Measurements from ENCODE around the gene NAV2. TPM values are rescaled to one million over a fixed set of nuclear protein-coding genes. Genes with fewer than 3 reads are reported as not detected.

The NAV2 gene
- total and polyA plus RNA-seq, 2 donors from 2014 or later = 5.9 to 37.7 TPM

GRCh38 chr11:20038412-20038811 is 325.8 kb downstream of the NAV2 start:
- H3K9me3 ChIP-seq (ENCODE audit: control insufficient read depth in 2 of 3, insufficient read depth in 1 of 3, low read length in 3 of 3) = no peaks in the 10 kb centered on the region
- H3K27ac ChIP-seq (ENCODE audit: low read depth in 2 of 2, low read length in 2 of 2) = peak overlapping the region in 1 of 2 donors; percentile 54
- no peak overlapping the region for H3K4me3 ChIP-seq (ENCODE audit: low read length in 3 of 3)
- FAIRE-seq = no peak
- peak in 3 of 5 donors; percentile 50 to 78 (median 69) for DNase-seq
- no peak for TF ChIP-seq CTCF (IDR thresholded peaks at IDR 0.05; ENCODE audit: borderline replicate concordance, extremely low read depth, insufficient read depth)
- no peak overlapping the region for H3K9ac ChIP-seq (ENCODE audit: low read length in 3 of 3)
- H3K27me3 ChIP-seq (ENCODE audit: control insufficient read depth, insufficient read depth, low read length) = no peaks in the 10 kb centered on the region
- intact Hi-C loops (cut with DNase I) = no loop called here
- peaks cover 5 to 21% (median 8%) of the 10 kb centered on the region in 3 donors for H3K4me1 ChIP-seq (ENCODE audit: control insufficient read depth in 2 of 3, insufficient read depth in 2 of 3, low read depth in 1 of 3, low read length in 3 of 3)
- H3K36me3 ChIP-seq (ENCODE audit: control insufficient read depth in 2 of 3, insufficient read depth in 3 of 3, low read length in 3 of 3) = peaks cover 0 to 2% (median 0%) of the 10 kb centered on the region in 3 donors

GRCh38 chr11:20038972-20039371 is 326.3 kb downstream of the NAV2 start:
- FAIRE-seq = no peak
- Histone ChIP-seq H3K27me3 (ENCODE audit: control insufficient read depth, insufficient read depth, low read length) (no peaks in the 10 kb centered on the region), H3K27ac (ENCODE audit: low read depth in 2 of 2, low read length in 2 of 2) (no peak overlapping the region), H3K36me3 (ENCODE audit: control insufficient read depth in 2 of 3, insufficient read depth in 3 of 3, low read length in 3 of 3) (peaks cover 0 to 2% (median 0%) of the 10 kb centered on the region in 3 donors), H3K9me3 (ENCODE audit: control insufficient read depth in 2 of 3, insufficient read depth in 1 of 3, low read length in 3 of 3) (no peaks in the 10 kb centered on the region), H3K4me1 (ENCODE audit: control insufficient read depth in 2 of 3, insufficient read depth in 2 of 3, low read depth in 1 of 3, low read length in 3 of 3) (peaks cover 5 to 21% (median 8%) of the 10 kb centered on the region in 3 donors), H3K4me3 (ENCODE audit: low read length in 3 of 3) (no peak overlapping the region), H3K9ac (ENCODE audit: low read length in 3 of 3) (no peak overlapping the region)
- DNase-seq = peak in 2 of 5 donors; percentile 36 to 62
- TF ChIP-seq CTCF (IDR thresholded peaks at IDR 0.05; ENCODE audit: borderline replicate concordance, extremely low read depth, insufficient read depth) = no peak
- intact Hi-C loops (cut with DNase I) = no loop called here

- FAIRE-seq = no peak
- Histone ChIP-seq H3K36me3 (ENCODE audit: control insufficient read depth in 2 of 3, insufficient read depth in 3 of 3, low read length in 3 of 3) (peaks cover 0 to 5% (median 0%) of the 10 kb centered on the region in 3 donors), H3K9ac (ENCODE audit: low read length in 3 of 3) (no peak overlapping the region), H3K27ac (ENCODE audit: low read depth in 2 of 2, low read length in 2 of 2) (peak overlapping the region in 1 of 2 donors; percentile 36), H3K4me1 (ENCODE audit: control insufficient read depth in 2 of 3, insufficient read depth in 2 of 3, low read depth in 1 of 3, low read length in 3 of 3) (peaks cover 0 to 14% (median 8%) of the 10 kb centered on the region in 3 donors), H3K4me3 (ENCODE audit: low read length in 3 of 3) (no peak overlapping the region), H3K27me3 (ENCODE audit: control insufficient read depth, insufficient read depth, low read length) (no peaks in the 10 kb centered on the region), H3K9me3 (ENCODE audit: control insufficient read depth in 2 of 3, insufficient read depth in 1 of 3, low read length in 3 of 3) (no peaks in the 10 kb centered on the region)
- TF ChIP-seq CTCF (IDR thresholded peaks at IDR 0.05; ENCODE audit: borderline replicate concordance, extremely low read depth, insufficient read depth) = no peak
- no peak for DNase-seq
- intact Hi-C loops (cut with DNase I) = no loop called here
Measured at GRCh38 chr11:20041499-20041898, 328.9 kb downstream of the NAV2 start.

All from kidney (tissue), 14 donors.